ENCODE measurements around the gene CCDC188. TPM values are rescaled to one million over a fixed set of nuclear protein-coding genes. Genes with fewer than 3 reads are reported as not detected.

CCDC188 gene
- total and polyA plus RNA-seq, 2 of the 4 experiments (the other 2 are of a cell fraction), result 0.10 TPM; not detected in 1

DNA sequence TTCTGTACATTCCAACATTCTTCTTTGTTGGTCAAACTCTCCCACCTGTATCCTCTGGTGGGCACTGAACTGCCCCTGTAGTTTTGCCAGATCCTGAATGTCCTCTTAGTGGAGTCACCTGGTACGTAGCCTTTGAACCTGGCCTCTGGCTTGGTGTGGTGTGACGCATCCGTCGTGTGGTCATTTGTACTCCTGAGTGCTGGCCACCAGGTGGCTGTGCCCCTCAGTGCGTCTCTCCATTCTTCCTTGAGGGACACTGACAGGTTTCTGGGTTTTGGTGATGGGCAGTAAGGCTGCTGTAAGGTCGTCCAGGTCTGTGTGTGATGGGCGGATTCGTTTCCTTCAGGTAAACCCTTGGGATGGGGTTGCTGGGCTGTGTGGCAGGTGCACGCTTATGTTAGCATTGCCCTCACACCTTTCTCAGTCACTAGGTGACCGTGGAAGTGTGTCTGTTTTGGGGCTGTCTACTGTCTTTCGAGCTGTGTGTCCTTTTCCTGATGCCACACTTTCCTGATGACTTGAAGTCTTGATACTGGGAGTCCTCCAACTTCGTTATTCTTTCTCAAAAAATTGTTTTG lies 48.6 kb downstream of the CCDC188 start:
- peak overlapping the region; percentile 77 for H2AK9ac ChIP-seq (replicated peaks; ENCODE audit: low read depth, low read length, poor library complexity)
- H4K8ac ChIP-seq (ENCODE audit: low read depth in 2 of 2, low read length in 2 of 2), result no peak overlapping the region
- H3K4me3 ChIP-seq (ENCODE audit: insufficient read depth, low read depth, low read length), result no peak overlapping the region
- H2BK5ac ChIP-seq (ENCODE audit: low read depth, low read length, poor library complexity, severe bottlenecking), result no peak overlapping the region
- intact Hi-C loops (cut with micrococcal nuclease) (no loop called here), dilution Hi-C loops (cut with HindIII; ENCODE audit: low sequenced_read_pairs, unreplicated experiment) (no loop called here), in situ Hi-C loops (cut with MboI; ENCODE audit: low sequenced_read_pairs) (no loop called here)
- H3K27me3 ChIP-seq (ENCODE audit: control insufficient read depth, insufficient read depth, low read length), result no peaks in the 10 kb centered on the region
- no peak overlapping the region for H3K9ac ChIP-seq (ENCODE audit: low read depth, low read length)
- H3K56ac ChIP-seq (ENCODE audit: extremely low read depth, insufficient read depth, low read length), result no peak overlapping the region
- H3K14ac ChIP-seq (replicated peaks; ENCODE audit: low read depth, low read length), result no peak overlapping the region
- H3K27ac ChIP-seq (ENCODE audit: insufficient read depth, low read length), result no peak overlapping the region
- DNase-seq (no peak), ATAC-seq (ENCODE audit: low read depth) (no peak)
- peaks cover 37% of the 10 kb centered on the region for H4K20me1 ChIP-seq (ENCODE audit: insufficient read depth, low read length)
- H3K18ac ChIP-seq (ENCODE audit: low read depth, low read length), result no peak overlapping the region
- no peak overlapping the region for H4K91ac ChIP-seq (ENCODE audit: insufficient read depth, low read depth, low read length)
- H2BK20ac ChIP-seq (ENCODE audit: low read depth, low read length), result no peak overlapping the region
- no TSS peak for BruUV-seq (replicated peaks)
- H3K4me1 ChIP-seq (ENCODE audit: control insufficient read depth, insufficient read depth, low read length), result no peaks in the 10 kb centered on the region
- no peak overlapping the region for H4K5ac ChIP-seq (ENCODE audit: low read depth, low read length)
- peaks cover 24 to 75% of the 10 kb centered on the region in 2 experiments for H3K79me1 ChIP-seq (ENCODE audit: low read depth in 1 of 2, low read length in 2 of 2)
- no peak overlapping the region for H3K4me2 ChIP-seq (ENCODE audit: low read depth, low read length)
- no peak overlapping the region for H2BK120ac ChIP-seq (ENCODE audit: low read depth, low read length)
- peaks cover 63% of the 10 kb centered on the region for H3K36me3 ChIP-seq (ENCODE audit: control insufficient read depth, insufficient read depth, low read length)
- 91% methylated on average over 4 of the region's 12 CpGs; no CpG with 5 or more reads in 1 of the 2 experiments for WGBS, 2 experiments (ENCODE audit: extremely low coverage in 2 of 2, insufficient read length in 1 of 2)
- POLR2A ChIA-PET (ENCODE audit: unreplicated experiment), result no interaction called here
- TF ChIP-seq RAD21 (IDR thresholded peaks at IDR 0.05; ENCODE audit: low read length) (no peak), NFE2L2 (IDR thresholded peaks at IDR 0.05; ENCODE audit: low read depth, low read length) (no peak), BHLHE40 (IDR thresholded peaks at IDR 0.05; ENCODE audit: low read depth, low read length) (no peak), MAFK (IDR thresholded peaks at IDR 0.05; ENCODE audit: low read depth, low read length) (no peak), RFX5 (IDR thresholded peaks at IDR 0.05; ENCODE audit: low read depth, low read length) (no peak), MAZ (IDR thresholded peaks at IDR 0.05; ENCODE audit: borderline replicate concordance, low read depth, low read length) (no peak)
- TF ChIP-seq, protein P1, sequence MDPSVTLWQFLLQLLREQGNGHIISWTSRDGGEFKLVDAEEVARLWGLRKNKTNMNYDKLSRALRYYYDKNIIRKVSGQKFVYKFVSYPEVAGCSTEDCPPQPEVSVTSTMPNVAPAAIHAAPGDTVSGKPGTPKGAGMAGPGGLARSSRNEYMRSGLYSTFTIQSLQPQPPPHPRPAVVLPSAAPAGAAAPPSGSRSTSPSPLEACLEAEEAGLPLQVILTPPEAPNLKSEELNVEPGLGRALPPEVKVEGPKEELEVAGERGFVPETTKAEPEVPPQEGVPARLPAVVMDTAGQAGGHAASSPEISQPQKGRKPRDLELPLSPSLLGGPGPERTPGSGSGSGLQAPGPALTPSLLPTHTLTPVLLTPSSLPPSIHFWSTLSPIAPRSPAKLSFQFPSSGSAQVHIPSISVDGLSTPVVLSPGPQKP (IDR thresholded peaks at IDR 0.05; ENCODE audit: borderline replicate concordance, low read depth, low read length), result no peak
- TF ChIP-seq, protein P2, sequence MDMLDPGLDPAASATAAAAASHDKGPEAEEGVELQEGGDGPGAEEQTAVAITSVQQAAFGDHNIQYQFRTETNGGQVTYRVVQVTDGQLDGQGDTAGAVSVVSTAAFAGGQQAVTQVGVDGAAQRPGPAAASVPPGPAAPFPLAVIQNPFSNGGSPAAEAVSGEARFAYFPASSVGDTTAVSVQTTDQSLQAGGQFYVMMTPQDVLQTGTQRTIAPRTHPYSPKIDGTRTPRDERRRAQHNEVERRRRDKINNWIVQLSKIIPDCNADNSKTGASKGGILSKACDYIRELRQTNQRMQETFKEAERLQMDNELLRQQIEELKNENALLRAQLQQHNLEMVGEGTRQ (IDR thresholded peaks at IDR 0.05; ENCODE audit: low read depth, low read length), result no peak
- no peaks in the 10 kb centered on the region for H3K9me3 ChIP-seq (ENCODE audit: control insufficient read depth, insufficient read depth, low read length)
- H3K4ac ChIP-seq (ENCODE audit: low read depth, low read length), result no peak overlapping the region
- H2AFZ ChIP-seq (replicated peaks; ENCODE audit: low read length, poor library complexity), result no peak overlapping the region
- no peak overlapping the region for H3K23ac ChIP-seq (ENCODE audit: low read depth, low read length)
- no peaks in the 10 kb centered on the region for H3K9me1 ChIP-seq (ENCODE audit: insufficient read depth, low read length)
- H2AK5ac ChIP-seq (ENCODE audit: low read depth, low read length), result no peak overlapping the region
- H2BK15ac ChIP-seq (ENCODE audit: low read depth, low read length), result no peak overlapping the region
- CTCF ChIA-PET, result no interaction called here
